ENCODE data around the gene RPS15.

The RPS15 gene

GRCh38 chr19:1438035-1438932 lies at the start of gene RPS15:
Gene RPS15, plus strand, starts transcription at chr19:1438396. Its CDS starts 30 bp downstream, at chr19:1438426.
- peak; percentile 86 for DNase-seq

- DNase-seq, result no peak
Observed at GRCh38 chr19:1388637-1389026, 49.6 kb upstream of the RPS15 start.

GRCh38 chr19:1389033-1389940 lies 48.9 kb upstream of the RPS15 start:
- no peak for DNase-seq

GRCh38 chr19:1390890-1391423 lies 47.2 kb upstream of the RPS15 start:
- no peak for DNase-seq

- DNase-seq, result no peak
Observed at GRCh38 chr19:1392407-1392806, 45.8 kb upstream of the RPS15 start.

- DNase-seq, result no peak
Observed at GRCh38 chr19:1392939-1393530, 45.2 kb upstream of the RPS15 start.

- DNase-seq, result no peak
Observed at GRCh38 chr19:1393841-1394240, 44.4 kb upstream of the RPS15 start.

GRCh38 chr19:1394252-1395193 lies 43.7 kb upstream of the RPS15 start:
- DNase-seq, result no peak

- DNase-seq, result no peak
Observed at GRCh38 chr19:1395194-1396018, 42.8 kb upstream of the RPS15 start.

- DNase-seq, result no peak
Observed at GRCh38 chr19:1396019-1396767, 42.0 kb upstream of the RPS15 start.

GRCh38 chr19:1396768-1397679 lies 41.2 kb upstream of the RPS15 start:
- no peak for DNase-seq

GRCh38 chr19:1397838-1398237 lies 40.4 kb upstream of the RPS15 start:
- no peak for DNase-seq

- no peak for DNase-seq
Observed at GRCh38 chr19:1399079-1399478, 39.1 kb upstream of the RPS15 start.

GRCh38 chr19:1399745-1400144 lies 38.5 kb upstream of the RPS15 start:
- no peak for DNase-seq

- peak; percentile 32 for DNase-seq
Observed at GRCh38 chr19:1400281-1401137, 37.7 kb upstream of the RPS15 start.

GRCh38 chr19:1401138-1401888 lies 36.9 kb upstream of the RPS15 start, which contains the start of gene GAMT:
Gene GAMT, minus strand, starts transcription at chr19:1401542. Its CDS starts 66 bp downstream, at chr19:1401476.
- DNase-seq, result peak; percentile 14

GRCh38 chr19:1401889-1402217 lies 36.3 kb upstream of the RPS15 start:
- DNase-seq, result no peak
